ENCODE measurements around the gene YES1. TPM values are rescaled to one million over a fixed set of nuclear protein-coding genes. Genes with fewer than 3 reads are reported as not detected.

Gene YES1
- total and polyA plus RNA-seq, 2 of the 13 experiments (the other 11 are each of a cell fraction or from before 2014, with no cell fraction given) = 17.2 to 70.8 TPM

- TF ChIP-seq IRF9 (CRISPR knock-in tag; IDR thresholded peaks at IDR 0.05; ENCODE audit: borderline replicate concordance) (no peak), GATAD2A (CRISPR knock-in tag; IDR thresholded peaks at IDR 0.05) (peak; percentile 98), GATAD1 (CRISPR knock-in tag; IDR thresholded peaks at IDR 0.05) (peak; percentile 68; the same call in 1 of the 2 replicates), ZNF879 (CRISPR knock-in tag; IDR thresholded peaks at IDR 0.05) (no peak), MXD1 (CRISPR knock-in tag; IDR thresholded peaks at IDR 0.05) (peak; percentile 55; the same call in 1 of the 2 replicates), FLYWCH1 (CRISPR knock-in tag; IDR thresholded peaks at IDR 0.05) (no peak), KLF16 (CRISPR knock-in tag; IDR thresholded peaks at IDR 0.05) (peak in 1 of 2 experiments; percentile 90; a peak in 2 of 4 replicates), ETS1 (CRISPR knock-in tag; IDR thresholded peaks at IDR 0.05) (no peak), ZNF501 (CRISPR knock-in tag; IDR thresholded peaks at IDR 0.05) (peak; percentile 87)
Measured at GRCh38 chr18:848062-848861, 36.2 kb upstream of the YES1 start (continued).

All from HepG2 (cell line).